NCI-H345 (cell line): ENCODE measurements around the gene OR4S2.

Source experiments
- DNase-seq: peaks from one replicate; lab custom pipeline; 2025; lab: John Stamatoyannopoulos, UW

OR4S2 gene, protein sequence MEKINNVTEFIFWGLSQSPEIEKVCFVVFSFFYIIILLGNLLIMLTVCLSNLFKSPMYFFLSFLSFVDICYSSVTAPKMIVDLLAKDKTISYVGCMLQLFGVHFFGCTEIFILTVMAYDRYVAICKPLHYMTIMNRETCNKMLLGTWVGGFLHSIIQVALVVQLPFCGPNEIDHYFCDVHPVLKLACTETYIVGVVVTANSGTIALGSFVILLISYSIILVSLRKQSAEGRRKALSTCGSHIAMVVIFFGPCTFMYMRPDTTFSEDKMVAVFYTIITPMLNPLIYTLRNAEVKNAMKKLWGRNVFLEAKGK

DNA sequence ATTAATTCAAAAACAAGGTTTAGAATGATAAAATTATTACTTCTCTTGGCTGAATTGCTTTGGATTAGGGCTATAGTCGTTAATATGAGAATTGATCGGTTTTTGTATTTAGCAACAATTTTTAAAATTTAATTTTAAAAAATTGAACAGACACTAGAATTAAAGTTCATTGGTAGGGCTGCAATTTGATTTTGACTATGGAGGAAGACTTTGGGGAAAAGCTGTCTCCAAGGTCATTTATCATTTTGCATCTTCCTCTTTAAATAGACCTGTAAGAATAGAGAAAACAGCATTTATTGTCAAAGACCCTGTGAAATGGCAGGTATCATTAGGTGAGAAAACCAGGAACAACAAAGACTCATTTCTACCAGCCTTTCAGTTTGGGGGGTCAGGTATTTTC lies at the start of gene OR4S2:
TSS of gene OR4S2 (plus strand) at position 301 of the 400 bp plus-strand sequence. CDS start 2,577 bp downstream, outside the sequence.
- DNase-seq = no peak

DNA sequence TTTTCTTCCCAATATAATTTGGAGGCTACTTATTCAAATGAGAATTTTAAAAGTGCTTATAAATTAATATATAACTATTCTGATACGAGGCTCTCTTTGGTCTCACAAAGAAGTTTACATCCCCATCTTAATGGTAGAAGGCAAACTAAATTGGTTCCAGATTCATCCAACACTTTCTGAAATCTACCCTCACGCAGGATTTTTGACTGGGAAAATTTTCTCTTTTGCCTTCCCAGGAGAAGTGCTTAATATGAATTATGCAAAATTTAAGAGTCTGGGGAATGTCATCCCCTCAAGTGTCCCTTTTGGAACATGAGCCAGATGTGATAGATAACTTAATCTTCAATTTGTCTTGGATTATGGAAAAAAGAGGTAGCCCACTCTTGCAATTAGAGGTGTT lies 40.6 kb upstream of the OR4S2 start, which contains the start of gene OR4C11:
TSS of gene OR4C11 (minus strand) at position 101 of the 400 bp plus-strand sequence. CDS start 3,272 bp downstream, outside the sequence.
- no peak for DNase-seq

DNA sequence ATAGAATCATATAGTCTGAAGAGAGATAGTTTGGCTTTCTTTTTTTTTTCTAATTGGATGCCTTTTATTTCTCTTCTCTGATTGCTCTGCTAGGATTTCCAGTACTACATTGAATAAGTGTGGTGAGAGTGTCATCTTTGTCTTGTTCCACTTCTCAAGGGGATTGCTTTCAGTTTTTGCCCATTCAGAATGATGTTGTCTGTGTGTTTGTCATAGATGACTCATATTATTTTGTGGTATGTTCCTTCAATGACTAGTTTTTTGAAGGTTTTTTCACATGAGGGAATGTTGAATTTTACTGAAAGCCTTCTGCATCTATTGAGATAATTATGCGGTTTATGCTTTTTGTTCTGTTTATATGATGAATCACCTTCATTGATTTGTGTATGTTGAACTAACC lies 23.6 kb upstream of the OR4S2 start:
- no peak for DNase-seq

DNA sequence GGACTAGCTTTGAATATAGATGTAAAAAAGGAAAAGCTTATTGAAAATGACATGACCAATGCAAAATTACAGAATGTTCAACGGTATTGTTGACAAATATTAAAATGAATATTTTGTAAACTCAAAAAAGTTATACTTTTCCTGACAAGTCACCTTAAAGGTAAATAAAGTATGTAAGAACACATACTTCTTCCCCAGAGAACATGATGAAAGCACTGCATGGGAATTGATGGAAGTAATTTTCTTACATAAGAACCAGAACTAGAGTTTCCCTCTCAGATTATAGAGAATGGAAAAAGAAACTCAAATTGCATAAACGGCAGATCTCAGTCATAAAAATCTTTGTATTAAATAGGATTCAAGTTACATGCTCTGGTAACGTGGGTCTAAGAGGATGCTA lies 13.3 kb upstream of the OR4S2 start, which contains the start of gene OR4P4:
TSS of gene OR4P4 (plus strand) at position 301 of the 400 bp plus-strand sequence.
- DNase-seq = no peak

DNA sequence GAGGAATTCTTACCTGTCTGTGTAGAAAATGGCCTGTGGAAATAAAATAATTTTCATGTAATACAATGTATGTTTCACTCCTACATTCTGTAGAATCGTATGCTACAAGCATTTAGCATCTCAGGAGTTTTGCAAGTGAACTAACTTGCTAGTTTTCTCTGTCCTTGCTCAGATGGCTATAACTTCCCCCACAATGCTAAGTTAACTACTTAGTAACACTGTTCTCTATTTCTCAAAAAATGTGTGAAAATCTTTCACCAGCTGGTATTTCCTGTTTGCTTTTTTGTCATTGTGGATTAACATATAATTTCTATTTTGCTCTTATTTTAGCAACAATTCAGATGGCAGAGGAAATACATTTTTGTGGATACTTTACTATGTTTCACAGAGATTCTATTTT lies 4.4 kb downstream of the OR4S2 start:
- no peak for DNase-seq

DNA sequence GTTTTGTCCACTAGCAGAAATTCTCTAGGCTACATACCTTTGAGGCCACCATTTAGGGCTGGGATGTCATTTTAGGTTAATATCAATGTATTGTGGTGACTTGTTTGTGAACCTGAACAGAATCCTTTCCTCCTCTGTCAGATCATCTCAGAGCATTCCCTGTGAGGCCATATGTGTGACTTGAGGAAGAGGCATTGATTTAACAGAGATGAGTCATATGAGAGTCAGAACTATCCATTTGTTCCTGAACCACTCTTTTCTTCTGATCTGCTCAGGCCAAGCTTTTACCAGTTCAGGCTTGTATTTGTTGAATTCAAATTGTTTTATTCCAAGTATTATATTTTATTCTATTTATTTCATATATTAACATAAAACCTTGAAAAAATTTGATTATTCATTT lies 7.0 kb downstream of the OR4S2 start:
- DNase-seq = no peak

DNA sequence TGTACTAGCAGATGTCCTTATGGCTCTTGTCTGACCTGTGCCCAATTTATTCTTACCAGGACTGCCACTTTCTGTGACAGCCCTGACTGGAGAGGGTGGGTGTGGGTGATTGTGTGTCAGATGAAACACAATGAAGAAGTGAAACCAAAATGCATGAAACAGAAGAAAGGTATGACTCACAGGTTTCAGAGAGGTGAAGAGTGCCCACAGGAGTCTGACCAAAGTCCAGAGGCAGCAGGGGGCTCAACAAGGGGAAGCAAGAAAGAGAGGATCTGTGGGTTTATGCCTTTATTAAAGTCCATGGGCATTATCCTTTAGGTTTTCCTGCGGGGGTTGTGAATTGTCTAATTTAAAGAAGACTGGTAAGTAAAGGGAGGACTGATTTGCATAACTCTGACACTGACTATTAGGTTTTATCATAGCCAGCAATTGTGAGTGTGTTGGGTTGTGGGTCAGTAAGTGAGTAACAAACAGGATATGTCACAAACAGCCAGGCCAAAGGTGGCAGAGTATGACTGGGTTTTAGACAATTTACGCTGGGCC lies 10.0 kb downstream of the OR4S2 start:
- no peak for DNase-seq

DNA sequence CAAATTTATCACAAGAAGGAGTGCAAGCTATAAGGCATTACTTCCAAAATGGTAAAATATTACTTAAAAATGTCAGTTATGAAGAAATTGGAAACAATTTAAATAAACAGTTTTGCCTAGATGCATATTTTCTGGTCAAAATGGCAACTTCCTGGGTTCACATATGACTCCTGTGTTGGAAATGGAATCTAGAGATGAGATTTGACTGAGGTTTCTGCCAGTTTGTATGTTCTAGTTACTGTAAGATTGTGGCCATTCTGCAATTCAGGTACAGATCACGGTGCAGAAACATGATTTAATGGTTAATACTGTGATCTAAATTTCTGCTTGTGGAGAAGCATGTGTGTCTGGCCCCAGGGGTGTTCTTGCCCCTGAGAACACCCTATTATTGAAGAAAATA lies 10.5 kb downstream of the OR4S2 start:
- no peak for DNase-seq

DNA sequence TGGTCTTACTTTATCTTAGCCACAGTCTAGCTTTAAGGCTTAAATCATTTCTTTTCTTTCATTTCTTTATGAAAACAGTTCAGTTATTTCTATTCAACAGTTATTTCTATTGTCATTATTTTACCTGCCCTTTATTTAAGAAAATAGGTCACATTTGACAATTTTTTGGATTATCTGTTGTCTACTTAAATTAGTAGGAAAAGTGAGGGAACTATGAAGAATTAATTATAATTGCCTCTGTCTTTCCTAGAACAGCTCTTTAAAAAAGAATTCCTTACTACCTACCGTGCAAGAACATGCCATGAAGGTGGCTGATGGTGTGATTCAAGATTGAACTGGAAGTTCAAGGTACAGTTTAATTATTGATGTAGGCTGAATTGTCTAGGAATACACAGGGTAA lies 13.8 kb downstream of the OR4S2 start, which contains the start of gene OR4C6:
TSS of gene OR4C6 (plus strand) at position 301 of the 400 bp plus-strand sequence. CDS start 2,966 bp downstream, outside the sequence.
- DNase-seq = no peak

DNA sequence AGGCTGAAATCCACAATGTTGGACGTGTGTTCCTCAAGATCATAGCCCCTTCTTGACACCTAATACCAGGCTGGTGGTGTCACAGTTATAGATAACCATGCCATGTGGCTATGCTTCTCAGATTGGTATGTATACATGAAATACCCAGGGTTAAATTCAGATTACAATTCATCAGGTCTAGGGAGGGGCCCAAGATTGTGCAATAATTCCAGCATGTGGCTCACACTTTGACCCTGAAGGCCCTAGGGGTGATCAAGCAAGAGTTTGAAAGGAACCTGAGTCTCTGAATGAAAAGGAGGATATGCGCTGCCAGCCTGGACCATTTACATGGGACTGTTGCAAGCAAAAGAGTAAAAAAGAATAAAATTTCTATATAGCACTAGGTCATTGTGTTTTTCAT lies 21.2 kb downstream of the OR4S2 start:
- no peak for DNase-seq

DNA sequence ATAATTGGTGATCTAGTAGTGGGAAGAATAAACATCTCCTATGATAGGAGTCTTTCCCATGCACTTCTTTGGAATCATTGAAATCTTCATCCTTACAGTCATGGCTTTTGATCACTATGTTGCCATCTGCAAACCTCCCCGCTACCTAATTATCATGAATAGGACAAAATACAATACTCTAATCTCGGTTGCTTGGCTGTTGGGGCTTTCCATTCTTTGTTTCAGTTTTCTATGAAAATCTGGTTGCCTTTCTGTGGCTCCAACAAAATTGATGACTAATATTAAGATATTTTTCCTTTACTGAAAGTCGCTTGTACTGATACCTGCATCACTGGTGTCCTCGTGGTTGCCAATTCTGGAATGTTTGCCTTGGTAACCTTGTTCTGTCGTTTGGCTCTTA lies 25.7 kb downstream of the OR4S2 start:
- DNase-seq = no peak

DNA sequence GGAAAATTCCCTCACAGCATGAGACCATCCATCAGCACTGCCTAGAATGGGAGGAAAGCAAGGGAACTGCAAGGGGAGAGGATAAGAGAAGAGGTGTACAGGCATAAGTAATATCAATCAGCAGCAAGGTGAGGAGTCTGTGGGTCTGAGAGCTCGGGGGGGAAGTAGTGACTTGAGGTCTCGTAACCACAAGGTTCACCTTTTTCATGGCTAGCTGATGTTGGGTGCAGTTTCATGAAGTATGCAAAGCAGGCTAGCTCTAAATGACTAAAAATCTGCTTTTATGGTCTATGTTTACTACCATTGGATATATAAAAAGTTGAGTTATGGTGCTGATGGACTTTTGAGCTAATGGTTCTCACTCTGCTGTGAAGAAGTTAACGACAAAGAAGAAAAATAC lies 49.7 kb downstream of the OR4S2 start:
- no peak for DNase-seq

DNA sequence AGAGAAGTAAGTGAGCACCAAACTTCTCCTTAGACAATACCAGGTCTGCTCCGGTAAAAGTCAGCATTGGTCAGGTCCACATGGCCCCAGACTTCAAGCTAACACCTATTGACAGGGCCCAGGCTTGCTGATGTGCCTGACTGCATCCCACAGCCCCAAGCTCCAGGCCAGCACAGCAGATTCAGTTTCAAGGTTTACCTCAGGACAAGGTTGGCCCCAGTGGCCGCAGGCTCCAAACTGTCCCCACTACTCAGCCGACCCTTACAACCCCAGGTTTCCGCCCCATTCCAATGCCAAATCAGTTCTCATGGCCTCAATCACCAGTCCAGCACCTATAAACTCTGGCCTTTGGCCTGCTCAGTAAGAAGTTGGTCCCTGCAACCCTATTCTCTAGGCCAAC lies 53.3 kb downstream of the OR4S2 start:
- DNase-seq = no peak
